C4-2B (cell line): ENCODE results near the gene CDC73.

Experiments used
- CTCF ChIP-seq: fragments of 450-650 bp; conservative IDR thresholded peaks from 2 replicates; pipeline ENCODE4 v1.5.1; 2017; ENCODE audit warnings: mild to moderate bottlenecking
- ZFX ChIP-seq: fragments of 450-650 bp; IDR thresholded peaks from 2 replicates; pipeline ENCODE4 v1.6.1; 2017

- no peak for TF ChIP-seq CTCF
- TF ChIP-seq ZFX, result no peak
These were observed 64.3 kb downstream of the CDC73 start, which contains the start of gene B3GALT2 for GRCh38 chr1:193185901-193186731.
